ENCODE data around the gene TFF2.
A peak's percentile ranks its signal among the peaks of the same experiment; 100 is the strongest.

TFF2 gene

DNA sequence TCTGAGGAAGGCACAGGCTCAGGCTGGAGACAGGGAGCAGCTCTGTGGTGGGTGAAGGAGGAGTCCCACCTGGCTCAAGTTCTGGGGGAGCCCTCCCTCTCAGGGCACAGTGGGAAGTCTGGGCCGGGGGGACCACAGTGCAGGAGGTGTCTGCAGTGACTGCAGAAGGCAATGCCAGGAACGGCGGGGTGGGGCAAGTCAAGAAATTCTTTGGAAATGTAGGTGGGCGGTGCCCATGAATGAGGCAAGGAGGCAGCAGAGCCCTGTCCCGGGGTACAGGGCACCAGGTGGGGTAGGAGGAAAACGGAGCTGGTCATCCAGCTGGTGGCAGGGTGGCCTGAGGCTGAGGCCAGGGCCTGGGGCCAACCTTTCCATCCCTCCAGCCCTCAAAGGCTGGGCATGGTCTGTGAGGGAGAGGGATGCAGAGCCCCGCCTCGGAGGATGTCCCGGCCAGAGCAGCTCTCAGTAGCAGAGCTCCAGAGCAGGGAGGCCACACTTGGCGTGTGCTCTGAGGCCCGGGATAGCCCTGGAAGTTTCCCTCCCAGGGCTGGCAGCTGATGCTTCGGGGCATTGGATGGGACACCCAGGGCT, 40.3 kb downstream of the TFF2 start:
- DNase-seq (ENCODE audit: low spot score), result peak; percentile 62

DNA sequence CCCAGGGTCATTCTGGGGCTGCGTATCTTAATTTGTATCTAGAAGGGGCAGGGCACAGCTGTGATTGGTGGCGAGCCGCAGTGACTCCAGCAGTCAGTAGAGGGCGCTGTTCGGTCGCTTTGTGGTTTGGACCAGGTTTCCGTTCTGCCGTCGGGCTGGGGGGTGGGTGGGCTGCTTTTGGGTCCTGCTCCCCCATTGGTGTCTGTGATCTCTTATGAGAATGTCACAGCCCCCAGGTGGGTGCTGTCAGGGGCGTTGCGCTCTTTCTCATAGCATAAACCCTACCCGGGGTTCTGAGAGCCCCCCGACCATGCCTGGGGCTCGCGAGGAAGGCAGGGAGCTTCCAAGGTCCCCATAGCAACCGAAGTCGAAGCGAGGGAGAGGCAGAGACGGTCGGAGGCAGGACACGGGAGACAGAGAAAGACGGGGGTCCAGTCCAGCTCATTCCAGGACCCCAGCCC, 41.0 kb downstream of the TFF2 start:
- DNase-seq (ENCODE audit: low spot score), result no peak
- Histone ChIP-seq H3K27ac (no peak overlapping the region), H3K4me3 (no peak overlapping the region)
- TF ChIP-seq, protein P1, sequence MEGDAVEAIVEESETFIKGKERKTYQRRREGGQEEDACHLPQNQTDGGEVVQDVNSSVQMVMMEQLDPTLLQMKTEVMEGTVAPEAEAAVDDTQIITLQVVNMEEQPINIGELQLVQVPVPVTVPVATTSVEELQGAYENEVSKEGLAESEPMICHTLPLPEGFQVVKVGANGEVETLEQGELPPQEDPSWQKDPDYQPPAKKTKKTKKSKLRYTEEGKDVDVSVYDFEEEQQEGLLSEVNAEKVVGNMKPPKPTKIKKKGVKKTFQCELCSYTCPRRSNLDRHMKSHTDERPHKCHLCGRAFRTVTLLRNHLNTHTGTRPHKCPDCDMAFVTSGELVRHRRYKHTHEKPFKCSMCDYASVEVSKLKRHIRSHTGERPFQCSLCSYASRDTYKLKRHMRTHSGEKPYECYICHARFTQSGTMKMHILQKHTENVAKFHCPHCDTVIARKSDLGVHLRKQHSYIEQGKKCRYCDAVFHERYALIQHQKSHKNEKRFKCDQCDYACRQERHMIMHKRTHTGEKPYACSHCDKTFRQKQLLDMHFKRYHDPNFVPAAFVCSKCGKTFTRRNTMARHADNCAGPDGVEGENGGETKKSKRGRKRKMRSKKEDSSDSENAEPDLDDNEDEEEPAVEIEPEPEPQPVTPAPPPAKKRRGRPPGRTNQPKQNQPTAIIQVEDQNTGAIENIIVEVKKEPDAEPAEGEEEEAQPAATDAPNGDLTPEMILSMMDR (IDR thresholded peaks at IDR 0.05), result no peak

More for the DNA sequence above, 40.3 kb downstream of the TFF2 start:
- Histone ChIP-seq H3K27ac (no peak overlapping the region), H3K4me3 (no peak overlapping the region)
- TF ChIP-seq, protein P1 (IDR thresholded peaks at IDR 0.05), result no peak

DNA sequence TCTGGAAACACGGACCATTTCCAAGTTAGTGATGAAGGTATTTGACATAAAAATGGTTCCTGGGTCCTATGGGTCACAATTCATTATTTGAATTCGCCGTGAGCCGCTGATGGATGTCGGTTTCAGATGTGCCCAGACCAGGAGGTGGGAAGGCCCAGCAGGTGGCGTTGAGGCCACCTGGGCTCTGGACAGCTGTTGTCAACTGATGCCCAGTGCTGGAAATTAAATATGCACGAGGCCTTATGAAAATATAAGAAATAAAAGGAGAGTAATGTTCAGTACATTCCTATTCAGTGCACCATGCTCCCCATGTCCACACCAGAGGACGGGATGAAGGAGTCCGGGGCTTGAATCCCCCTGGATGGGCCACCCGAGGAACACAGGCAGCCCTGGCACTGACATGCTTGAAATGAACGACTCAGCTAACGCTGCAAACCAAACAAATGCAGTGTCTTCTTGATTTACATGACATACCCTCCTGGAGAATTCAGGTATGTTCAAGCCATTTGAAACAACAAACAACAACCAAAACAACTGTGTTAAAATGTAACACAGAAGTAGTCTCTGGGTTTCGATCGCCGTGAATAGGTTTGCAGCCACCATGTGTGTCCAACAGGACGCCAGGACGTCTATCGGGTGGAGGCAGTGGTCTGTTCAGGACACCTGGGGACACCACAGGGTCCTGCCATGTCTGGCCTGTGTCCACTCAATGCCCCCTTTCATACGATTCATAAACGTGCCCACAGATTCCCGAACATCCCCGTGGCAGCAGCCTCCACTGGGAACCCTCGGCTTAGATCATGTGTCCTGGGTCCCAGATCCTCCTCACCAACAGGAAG, 41.7 kb downstream of the TFF2 start:
- Histone ChIP-seq H3K27ac (no peak overlapping the region), H3K4me3 (no peak overlapping the region)
- TF ChIP-seq, protein P1 (IDR thresholded peaks at IDR 0.05), result no peak
- no peak for DNase-seq (ENCODE audit: low spot score)

DNA sequence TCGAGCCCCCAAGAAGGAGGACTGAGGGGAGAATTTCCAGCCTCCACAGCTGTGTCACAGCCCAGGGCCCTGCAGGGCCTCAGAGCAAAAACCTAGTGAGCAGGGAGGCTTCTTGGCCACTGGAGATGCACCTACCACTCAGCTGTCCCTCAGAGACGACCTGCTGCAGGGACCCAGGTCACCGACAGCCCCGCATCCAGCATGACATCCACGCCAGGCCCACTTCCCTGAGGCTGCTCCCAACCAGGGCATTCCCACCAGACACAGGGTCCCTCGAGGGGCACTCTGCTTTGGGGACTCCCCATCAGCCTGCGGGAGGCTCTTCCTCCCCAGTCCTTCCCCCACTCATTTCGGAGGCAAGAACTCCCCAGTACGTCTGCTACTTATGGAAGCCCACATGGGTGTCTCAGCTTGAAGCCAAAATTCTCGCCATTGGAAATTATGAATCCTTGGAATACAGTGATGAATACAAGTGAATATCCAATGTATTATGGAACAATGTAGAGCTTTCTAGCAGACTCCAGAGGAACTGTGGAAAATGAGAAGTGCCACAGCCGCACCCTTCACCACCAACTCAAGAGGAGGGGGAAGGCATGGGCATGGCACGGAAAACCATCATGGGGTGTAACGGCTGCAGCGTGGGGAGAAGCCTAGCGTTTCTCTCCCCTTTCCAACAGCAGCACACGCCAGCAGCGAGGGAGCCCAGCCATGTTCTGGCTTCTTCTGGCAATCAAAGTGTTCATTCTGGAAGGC, 42.5 kb downstream of the TFF2 start:
- DNase-seq (ENCODE audit: low spot score), result no peak

DNA sequence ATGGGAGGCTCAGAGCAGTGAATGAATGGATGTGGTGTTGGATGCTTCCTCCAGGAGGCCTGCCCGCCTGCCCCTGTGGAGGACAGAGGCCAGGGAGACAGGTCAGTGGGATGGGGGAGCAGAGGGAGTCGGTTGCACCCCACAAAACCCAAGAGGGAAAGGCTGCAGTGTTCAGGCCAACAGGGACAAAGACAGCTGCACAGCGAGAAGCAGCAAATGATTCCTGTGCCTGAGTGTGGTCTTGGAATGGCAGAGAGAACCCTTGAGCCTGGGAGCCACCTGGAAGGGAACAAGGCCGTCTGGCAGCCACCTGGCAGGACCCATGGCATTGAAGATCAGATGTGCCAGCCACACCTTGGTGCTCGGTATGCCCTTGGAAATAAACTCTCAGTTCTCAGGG, 43.7 kb downstream of the TFF2 start:
- Histone ChIP-seq H3K4me3 (no peak overlapping the region), H3K27ac (no peak overlapping the region)
- TF ChIP-seq, protein P1 (IDR thresholded peaks at IDR 0.05), result no peak
- DNase-seq (ENCODE audit: low spot score), result no peak

More for the DNA sequence above, 42.5 kb downstream of the TFF2 start:
- TF ChIP-seq, protein P1 (IDR thresholded peaks at IDR 0.05), result no peak
- Histone ChIP-seq H3K4me3 (no peak overlapping the region), H3K27ac (no peak overlapping the region)

DNA sequence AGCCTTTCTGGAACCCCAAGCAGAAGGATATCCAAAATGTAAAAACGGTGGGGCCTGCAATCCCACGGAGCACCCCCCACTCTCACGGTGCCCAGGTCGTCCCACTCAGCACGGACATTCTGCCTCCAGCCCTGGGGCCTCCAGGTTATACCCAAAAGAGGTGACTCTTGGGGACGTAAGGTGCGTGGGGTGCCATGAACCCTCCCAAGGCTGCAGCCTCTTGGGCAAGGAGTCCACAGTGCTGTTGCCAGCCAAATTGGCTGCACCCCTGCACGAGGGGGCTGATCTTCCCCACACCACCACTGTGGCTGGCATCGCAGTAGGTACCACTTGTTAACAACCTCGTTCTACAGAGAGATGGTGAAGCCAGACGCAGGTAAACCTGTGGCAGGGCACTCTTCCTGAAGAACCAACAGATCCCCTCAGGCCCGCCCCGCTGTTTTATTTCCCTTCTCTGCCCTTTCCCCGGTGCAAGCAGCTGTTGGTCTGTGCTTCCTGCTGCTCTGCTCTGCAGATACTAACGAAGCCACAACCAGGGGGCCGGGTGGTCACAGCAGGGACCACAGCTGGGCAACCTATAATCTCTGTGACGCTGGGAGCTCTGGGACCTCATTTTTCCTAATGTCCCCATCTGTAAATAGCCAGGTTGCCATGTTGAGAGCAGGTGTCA, 44.3 kb downstream of the TFF2 start:
- no peak for DNase-seq (ENCODE audit: low spot score)
- Histone ChIP-seq H3K4me3 (no peak overlapping the region), H3K27ac (no peak overlapping the region)
- TF ChIP-seq, protein P1 (IDR thresholded peaks at IDR 0.05), result no peak

Measured in coronary artery (tissue), 2 donors.